Stimulated activated CD8-positive, alpha-beta memory T cell treated with anti-CD3 and anti-CD28 coated beads, Interleukin-15, amount 100 ng/mL, for 1 hour (primary cell): ENCODE measurements around the gene SEMA6B.
"Not testable (repeated sequence)": the region's sequence is repeated elsewhere in the genome, so short reads cannot be mapped to it uniquely, and the experiment has no call there.

Experiments
- DNase-seq: peaks from one replicate; pipeline ENCODE4 v3.0.0-alpha.2; 2020; ENCODE audit warnings: low read depth

The SEMA6B gene

DNA sequence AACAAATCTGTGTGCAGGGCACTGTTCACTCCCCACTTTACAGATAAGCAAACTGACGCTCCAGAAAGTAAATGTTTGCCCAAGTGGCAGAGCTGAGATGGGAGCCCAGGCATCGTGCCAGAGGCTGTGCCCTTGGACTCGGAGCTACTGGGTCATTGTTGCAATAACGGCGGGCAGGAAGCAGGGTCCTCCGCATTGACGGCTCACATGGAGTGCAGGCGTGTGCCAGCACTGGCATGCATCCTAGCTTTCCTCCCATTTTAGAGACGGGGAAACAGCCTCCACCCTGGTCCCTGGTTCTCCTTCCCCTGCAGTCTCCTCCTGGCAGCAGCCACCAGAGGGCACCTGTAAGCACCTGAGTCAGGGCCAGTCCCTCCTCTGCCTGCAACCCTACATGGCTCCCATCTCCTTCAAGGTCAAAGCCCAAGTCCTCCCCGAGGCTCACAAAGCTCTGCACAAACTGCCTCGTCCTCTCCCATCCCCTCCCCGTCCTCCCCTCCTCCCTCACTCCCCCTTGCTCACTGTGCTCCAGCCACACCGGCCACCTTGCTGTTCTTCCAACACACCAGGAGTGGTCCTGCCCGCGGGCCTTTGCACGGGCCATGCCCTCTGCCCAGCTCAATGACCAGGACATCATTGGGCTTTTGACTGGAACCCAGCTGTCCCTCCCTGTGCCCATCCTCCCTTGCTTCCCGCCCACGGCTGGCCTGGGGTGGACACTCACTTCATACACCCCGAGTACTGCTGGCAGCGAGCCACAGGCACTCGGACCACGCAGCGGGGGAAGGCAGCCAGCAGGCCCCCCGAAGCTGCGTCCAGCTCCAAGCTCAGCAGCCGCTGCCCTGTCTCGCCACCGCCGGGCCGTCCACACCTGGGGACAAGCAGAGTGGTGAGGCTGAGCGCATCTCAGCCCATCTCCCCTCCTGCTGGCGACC, 11.9 kb downstream of the SEMA6B start:
- no peak for DNase-seq

DNA sequence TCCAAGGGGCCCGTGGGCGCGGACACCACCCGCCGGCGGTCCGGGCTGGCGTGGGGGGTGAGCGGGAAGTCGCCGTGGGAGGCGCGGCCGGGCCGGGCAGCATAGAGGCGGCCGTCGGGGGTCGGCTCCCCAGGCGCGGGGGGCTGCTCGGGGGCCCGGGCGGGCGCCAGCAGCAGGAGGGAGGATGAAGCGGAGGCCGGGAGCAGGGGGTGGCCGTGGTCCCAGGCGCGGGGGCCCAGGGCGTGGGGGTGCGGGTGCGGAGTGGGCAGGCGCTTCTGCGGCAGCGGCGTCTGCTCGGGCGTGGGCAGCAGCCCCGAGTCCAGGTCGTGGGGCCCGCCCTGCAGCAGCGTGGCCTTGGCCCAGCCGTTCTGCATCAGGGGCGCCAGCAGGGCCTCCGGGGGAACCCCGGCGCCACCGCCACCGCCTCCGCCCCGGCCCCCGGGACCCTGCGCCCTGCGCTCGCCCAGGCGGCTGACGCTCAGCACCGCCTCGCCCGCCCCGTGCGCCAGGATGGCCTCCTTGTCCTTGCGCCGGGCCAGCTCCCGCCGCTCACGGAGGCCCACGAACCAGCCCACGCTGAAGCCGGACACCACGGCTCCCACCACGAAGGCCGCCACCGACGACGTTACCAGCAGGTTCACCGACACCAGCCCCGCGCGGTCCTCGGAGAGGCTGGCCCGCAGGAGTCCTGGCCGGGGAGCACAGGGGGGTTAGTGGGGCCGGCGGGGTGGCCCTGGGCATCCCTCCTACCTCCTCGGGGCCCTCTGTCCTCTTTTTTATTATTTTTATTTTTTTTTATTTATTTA, 15.4 kb downstream of the SEMA6B start:
- no peak for DNase-seq

DNA sequence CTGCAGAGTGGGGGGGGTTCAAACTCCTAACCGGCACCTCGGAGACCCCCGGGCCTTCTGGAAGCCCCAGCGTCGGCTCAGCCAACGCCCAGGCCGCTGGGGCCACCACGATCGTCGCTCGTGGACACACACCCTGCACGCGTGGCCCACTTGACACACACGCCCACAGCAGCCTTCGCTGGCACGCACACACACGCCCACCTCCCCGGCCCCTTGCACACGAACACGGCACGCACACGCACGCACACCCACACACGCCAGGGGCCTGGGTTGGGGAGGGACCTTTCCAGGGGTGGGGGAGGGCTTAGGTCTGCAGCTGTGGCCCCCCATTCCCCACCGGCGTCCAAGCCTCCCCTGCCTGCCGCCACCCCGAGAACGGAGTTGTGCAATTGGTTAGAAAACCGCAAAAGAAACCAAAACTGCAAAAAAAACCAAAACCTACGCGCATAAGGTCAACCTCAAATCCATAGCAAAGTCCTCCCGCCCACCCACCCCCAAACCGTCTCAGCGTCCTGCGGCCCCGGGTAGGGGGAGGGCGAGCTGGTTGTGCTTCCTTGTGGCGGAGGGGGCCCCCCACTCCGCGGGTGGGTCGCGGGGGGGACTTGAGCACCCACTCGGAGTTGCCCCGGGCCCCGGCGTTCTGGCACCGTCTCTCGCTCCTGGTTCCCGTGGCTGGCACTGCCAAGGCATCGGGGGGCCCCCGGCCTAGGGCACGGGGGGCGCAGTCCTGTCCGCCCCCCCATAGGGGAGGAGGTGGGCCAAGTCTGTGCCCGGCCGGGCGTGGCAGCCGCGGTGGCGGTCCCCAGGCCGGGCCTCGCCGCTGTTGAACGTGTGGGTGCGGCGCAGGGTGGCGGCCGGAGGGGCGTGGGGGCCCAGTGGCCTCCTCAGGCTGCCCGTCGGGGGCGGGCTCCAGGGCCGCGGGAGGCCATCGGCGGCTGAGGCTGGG, 16.3 kb downstream of the SEMA6B start:
- no peak for DNase-seq

DNA sequence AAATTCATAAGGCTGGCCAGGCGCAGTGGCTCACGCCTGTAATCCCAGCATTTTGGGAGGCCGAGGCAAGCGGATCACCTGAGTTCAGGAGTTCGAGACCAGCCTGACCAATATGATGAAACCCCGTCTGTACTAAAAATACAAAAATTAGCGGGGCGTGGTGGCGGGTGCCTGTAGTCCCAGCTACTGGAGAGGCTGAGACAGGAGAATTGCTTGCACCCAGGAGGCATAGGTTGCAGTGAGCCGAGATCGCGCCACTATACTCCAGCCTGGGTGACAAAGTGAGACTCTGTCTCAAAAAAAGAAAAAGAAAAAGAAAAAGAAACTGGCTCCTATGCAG, 17.7 kb downstream of the SEMA6B start:
- DNase-seq, result not testable (repeated sequence)

- no peak for DNase-seq
Observed at GRCh38 chr19:4541114-4541805, 18.2 kb downstream of the SEMA6B start.

DNA sequence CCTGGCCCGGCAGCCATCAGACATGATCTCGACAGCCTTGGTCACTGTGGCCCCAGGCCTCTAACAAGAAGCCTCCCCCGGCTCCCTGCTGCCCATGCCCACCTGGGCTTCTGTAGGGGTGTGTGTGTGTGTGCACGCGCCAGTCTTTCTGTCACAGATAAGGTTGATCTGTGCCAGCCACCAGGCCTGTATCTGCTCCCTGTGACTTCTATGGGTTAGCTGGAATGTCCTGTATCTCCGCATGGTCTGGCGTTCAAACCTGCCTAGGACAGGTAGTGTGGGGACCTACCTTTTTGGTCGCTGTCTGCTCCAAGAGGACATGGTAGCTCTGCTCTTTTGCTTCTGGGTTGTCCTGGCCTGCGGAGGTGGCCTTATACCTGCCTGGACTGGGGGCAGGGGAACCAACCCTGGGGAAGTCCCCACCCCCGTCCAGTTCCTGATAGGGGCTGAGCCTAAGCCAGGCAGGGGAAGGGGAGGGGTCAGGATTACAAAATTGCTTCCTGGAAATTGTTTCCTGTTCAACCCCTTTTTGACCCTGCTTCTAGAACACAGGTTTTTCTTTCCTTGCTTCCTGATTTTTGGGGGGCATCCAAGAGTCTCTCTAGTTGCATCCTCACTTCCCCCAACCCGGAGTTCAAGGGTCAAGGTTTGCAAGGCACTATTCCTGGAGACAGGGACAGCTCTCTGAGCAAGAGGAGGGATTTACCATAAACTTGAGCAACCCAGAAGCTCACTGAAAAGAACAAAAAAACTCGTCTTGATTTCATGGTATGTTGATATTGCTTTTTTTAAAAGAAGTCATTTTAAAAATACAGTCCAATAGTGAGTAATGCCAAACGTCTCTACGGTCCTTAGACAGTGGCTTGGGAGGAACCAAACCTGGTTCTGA, 19.5 kb downstream of the SEMA6B start, which contains the start of gene LRG1:
Gene LRG1 (minus strand): TSS at position 344 of the 889 bp plus-strand sequence. CDS start 23 bp downstream, at position 321.
- no peak for DNase-seq

- DNase-seq, result no peak
Observed at GRCh38 chr19:4539169-4539692, 20.3 kb downstream of the SEMA6B start.

DNA sequence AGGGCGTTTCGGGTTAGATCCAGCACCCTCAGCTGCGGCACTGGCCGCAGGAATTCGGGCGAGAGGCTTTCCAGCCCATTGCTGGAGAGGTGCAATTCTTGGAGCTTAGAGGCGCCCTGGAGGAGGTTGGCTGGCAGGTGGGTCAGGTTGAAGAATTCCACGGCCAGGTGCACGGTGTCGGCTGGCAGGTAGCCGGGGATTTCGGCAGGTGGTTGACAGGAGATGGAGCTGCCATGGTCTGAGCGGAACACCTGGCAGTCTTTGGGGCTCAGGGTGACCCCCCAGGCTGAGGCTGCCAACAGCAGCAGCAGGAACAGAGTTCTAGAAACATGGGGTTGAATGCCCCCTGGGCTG, 20.9 kb downstream of the SEMA6B start:
- no peak for DNase-seq

DNA sequence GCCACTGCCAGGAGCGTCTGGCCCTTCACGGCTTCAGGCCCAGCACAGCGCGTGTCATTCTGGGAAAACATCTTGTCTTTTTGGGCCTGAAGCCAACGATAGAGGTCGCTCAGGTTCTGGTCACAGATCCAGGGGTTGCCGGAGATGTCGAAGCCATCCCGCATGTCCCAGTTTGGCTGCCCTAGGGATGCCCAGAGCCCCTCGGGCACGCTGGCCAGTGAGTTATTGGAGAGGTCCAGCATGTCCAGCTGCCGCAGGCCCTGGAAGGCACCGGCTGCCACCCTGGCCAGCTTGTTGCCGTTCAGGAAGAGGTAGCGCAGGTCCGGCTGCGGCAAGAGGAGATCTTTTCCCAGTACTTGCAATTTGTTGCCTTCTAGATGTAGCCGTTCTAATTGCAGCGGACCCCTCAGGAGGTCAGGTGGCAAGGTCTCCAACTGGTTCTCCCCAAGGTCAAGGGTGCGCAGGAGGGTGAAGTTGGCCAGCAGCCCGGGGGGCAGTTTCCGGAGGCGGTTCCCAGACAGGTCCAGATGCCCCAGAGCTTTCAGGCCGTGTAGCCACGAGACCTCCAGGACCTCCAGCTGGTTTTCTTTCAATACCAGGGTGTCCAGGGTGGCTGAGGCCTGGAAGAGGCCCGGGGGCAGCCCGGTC, 21.4 kb downstream of the SEMA6B start:
- DNase-seq, result no peak

DNA sequence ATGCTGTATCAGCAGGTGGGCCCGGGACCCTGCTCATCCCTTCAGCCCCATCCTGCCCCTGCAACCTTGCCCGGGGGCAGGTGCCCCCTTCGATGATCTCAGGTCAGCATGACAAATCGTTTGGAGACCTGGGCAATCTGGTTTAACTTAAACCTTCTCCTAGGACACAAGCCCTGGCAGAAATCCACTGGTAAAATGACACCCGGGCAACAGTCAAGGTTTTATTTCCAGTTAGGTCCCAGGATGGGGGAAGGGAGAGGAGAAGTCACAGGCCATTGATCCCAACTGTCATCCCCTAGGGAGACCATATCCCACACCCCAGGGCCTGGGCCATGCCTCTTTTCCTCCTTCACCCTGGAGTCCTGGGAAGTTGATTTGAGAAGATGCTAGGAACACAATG, 22.7 kb downstream of the SEMA6B start:
- DNase-seq, result no peak

GRCh38 chr19:4534836-4535658, 24.4 kb downstream of the SEMA6B start, which contains the start of gene PLIN5:
TSS of gene PLIN5 (minus strand) at chr19:4535224. CDS start at chr19:4534074, 1,150 bp downstream.
- no peak for DNase-seq

DNA sequence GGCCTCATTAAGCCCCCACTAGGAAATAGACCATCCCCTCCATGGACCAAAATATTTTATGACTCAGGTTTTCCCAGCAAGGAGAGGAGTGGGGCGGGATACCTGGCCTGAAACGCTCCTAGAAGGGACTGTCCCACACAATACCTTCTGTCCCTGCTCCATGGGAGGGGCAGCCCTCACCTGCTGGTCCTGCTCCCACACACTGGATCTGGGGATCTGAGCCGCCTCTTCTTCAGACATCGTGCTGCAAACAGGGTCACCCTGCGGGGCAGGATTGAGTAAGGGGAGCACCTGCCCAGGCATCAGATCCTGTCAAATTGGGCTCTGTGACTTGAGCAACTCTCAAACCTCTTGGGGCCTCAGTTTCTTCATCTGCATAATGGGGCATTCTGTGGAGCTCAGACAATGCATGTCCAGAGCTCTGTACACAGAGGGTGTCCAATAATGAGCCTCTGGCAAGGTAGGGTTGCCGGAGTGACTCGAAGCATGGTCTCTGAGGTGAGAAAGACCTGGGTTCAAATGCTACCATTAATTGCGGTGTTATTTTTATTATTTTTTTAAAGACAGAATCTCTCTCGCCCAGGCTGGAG, 25.6 kb downstream of the SEMA6B start:
- no peak for DNase-seq

GRCh38 chr19:4533334-4533733, 26.1 kb downstream of the SEMA6B start:
- DNase-seq, result no peak

DNA sequence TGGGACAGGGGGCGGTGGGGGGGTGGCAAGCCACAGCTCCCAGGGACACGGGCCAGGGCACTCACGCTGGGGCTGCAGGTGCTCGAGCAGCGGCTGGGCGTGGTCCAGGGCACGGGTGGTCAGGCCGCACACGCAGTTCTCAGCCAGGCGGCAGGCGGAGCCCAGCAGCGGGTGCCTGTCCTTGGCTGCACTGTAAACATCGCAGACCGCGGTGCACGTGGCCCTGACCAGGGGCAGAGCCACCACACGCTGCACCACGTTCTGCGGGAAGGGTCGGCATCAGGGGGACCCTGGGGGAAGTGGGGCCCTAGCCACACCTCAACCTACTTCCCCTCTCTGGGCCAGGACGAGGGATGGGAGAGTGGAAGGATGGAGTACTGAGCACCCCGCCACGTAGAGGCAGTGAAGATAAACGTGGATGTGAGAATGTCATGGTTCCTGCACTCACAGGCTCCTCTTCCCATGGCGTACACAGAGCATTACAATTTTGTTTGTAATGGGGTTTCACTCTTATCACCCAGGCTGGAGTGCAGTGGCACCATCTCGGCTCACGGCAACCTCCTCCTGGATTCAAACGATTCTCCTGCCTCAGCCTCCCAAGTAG, 27.8 kb downstream of the SEMA6B start:
- no peak for DNase-seq

- DNase-seq, result no peak
Observed at GRCh38 chr19:4529924-4530522, 29.5 kb downstream of the SEMA6B start.

DNA sequence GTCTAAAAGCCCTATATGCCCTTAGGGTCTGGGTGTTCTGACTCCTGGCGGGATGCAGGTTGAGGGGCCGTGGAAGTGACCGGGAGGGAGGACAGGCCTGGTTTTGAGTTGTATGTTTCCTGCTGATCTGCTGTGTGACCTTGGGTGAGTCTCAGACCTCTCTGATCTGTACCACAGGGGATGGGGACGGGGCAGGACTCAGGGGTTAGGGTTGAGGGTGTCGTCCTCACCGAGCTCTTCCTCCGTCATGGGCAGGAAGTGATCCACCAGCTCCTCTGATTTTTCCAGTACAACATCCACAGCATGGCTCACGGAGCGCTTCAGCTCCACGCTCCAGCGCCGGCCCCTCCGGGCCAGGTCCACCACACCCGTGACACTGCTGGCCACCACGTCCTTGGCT, 30.6 kb downstream of the SEMA6B start:
- no peak for DNase-seq

- not testable (repeated sequence) for DNase-seq
Observed at GRCh38 chr19:4527377-4527776, 32.1 kb downstream of the SEMA6B start.
